ENCODE measurements around the gene KCNMB2. TPM values are rescaled to one million over a fixed set of nuclear protein-coding genes. Genes with fewer than 3 reads are reported as not detected.

The KCNMB2 gene
- total RNA-seq, 1 donor from 2014 or later, result 0.27 TPM

DNA sequence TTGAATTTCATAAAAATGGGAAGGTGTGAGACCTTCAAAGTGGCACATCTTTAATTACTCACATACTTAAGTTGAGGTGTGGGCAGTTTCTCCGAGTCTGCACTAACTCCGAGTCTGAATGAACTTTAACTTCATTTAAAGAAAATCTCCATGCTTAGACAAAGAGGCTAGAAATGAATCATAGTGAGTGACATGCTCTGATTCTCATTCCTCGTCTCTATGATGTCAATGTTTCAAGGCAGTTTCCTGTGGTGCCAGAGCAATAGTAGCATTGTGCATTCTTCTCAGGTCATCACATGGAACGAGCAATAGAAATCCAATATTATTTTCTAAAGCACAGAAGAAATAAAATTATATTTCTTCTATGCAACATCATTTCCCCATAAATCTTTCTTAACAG is 224.8 kb downstream of the KCNMB2 start:
- no peak overlapping the region for H3K4me3 Mint-ChIP-seq (ENCODE audit: unreplicated experiment)
- H3K4me1 Mint-ChIP-seq (ENCODE audit: low read depth), result no peaks in the 10 kb centered on the region
- no peak overlapping the region for H3K27ac Mint-ChIP-seq (ENCODE audit: unreplicated experiment)
- peaks cover 6% of the 10 kb centered on the region for H3K27me3 Mint-ChIP-seq (ENCODE audit: low read depth)
- H3K36me3 Mint-ChIP-seq (ENCODE audit: low read depth), result no peaks in the 10 kb centered on the region
- TF ChIP-seq, protein P1, sequence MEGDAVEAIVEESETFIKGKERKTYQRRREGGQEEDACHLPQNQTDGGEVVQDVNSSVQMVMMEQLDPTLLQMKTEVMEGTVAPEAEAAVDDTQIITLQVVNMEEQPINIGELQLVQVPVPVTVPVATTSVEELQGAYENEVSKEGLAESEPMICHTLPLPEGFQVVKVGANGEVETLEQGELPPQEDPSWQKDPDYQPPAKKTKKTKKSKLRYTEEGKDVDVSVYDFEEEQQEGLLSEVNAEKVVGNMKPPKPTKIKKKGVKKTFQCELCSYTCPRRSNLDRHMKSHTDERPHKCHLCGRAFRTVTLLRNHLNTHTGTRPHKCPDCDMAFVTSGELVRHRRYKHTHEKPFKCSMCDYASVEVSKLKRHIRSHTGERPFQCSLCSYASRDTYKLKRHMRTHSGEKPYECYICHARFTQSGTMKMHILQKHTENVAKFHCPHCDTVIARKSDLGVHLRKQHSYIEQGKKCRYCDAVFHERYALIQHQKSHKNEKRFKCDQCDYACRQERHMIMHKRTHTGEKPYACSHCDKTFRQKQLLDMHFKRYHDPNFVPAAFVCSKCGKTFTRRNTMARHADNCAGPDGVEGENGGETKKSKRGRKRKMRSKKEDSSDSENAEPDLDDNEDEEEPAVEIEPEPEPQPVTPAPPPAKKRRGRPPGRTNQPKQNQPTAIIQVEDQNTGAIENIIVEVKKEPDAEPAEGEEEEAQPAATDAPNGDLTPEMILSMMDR (IDR thresholded peaks at IDR 0.05), result no peak
- DNase-seq (ENCODE audit: low spot score), result no peak
- H3K9me3 Mint-ChIP-seq (ENCODE audit: low read depth), result no peaks in the 10 kb centered on the region

DNA sequence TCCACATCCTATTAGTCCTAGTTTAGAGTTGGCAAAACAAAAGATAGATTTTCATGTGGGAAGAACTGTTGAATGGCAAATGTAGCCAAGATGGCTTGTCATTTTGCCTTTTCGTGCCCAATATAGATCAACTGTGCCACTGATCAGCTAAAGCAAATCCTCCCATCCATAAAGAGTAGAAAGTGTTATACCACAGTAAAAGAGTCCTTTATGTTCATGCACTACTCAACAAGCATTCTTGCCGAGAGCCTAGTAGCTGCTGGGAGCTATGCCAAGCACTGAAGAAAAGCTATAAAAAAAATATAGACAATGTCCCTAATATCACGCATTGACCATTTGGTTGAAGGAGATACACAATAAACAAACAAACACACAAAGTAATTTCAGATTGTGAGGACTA is 225.2 kb downstream of the KCNMB2 start:
- H3K4me1 Mint-ChIP-seq (ENCODE audit: low read depth), result no peaks in the 10 kb centered on the region
- no peak for DNase-seq (ENCODE audit: low spot score)
- no peak overlapping the region for H3K27ac Mint-ChIP-seq (ENCODE audit: unreplicated experiment)
- TF ChIP-seq, protein P1 (IDR thresholded peaks at IDR 0.05), result no peak
- no peaks in the 10 kb centered on the region for H3K9me3 Mint-ChIP-seq (ENCODE audit: low read depth)
- H3K36me3 Mint-ChIP-seq (ENCODE audit: low read depth), result no peaks in the 10 kb centered on the region
- H3K27me3 Mint-ChIP-seq (ENCODE audit: low read depth), result peaks cover 6% of the 10 kb centered on the region
- no peak overlapping the region for H3K4me3 Mint-ChIP-seq (ENCODE audit: unreplicated experiment)

DNA sequence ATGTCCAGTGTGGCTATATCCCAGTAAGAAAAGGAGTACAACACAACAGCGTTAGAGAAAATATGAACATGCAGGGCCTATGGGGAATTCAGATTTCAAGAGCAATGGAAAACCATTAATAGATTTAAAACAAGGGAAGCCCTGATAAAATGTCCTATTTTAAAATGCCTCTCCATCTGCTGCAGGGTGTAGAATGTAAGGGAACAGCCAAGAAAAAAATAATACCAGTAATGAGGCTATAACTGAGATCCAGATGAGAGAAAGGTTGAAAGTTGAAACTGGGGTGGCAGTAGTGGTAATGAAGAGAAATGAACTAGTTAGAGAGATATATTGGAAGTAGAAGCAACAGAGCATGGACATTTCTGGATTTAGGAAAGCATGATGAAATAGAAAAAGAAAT is 226.1 kb downstream of the KCNMB2 start:
- no peaks in the 10 kb centered on the region for H3K9me3 Mint-ChIP-seq (ENCODE audit: low read depth)

DNA sequence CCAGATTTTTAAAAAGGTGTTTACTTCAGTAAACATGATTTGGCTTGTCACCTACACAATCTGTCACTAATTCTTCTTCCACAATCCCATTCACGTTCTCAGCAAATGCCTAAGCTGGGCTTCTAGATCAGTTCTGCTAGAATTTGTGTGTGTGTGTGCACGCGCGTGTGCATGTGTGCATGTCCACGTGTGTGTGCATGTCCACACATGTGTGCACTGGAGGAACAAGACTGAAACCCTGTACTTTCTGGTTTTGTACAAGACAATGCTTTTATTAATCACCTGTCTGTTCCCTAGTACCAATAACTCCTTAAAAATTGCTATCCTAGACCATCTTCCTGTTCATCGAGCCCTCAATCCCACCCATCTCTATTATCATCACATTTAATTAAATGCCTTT is 229.2 kb downstream of the KCNMB2 start:
- TF ChIP-seq, protein P1 (IDR thresholded peaks at IDR 0.05), result no peak
- H3K4me1 Mint-ChIP-seq (ENCODE audit: low read depth), result no peaks in the 10 kb centered on the region
- H3K36me3 Mint-ChIP-seq (ENCODE audit: low read depth), result no peaks in the 10 kb centered on the region
- H3K27ac Mint-ChIP-seq (ENCODE audit: unreplicated experiment), result no peak overlapping the region
- H3K9me3 Mint-ChIP-seq (ENCODE audit: low read depth), result no peaks in the 10 kb centered on the region
- H3K4me3 Mint-ChIP-seq (ENCODE audit: unreplicated experiment), result no peak overlapping the region
- peaks cover 9% of the 10 kb centered on the region for H3K27me3 Mint-ChIP-seq (ENCODE audit: low read depth)
- DNase-seq (ENCODE audit: low spot score), result no peak

More for the DNA sequence above, 226.1 kb downstream of the KCNMB2 start:
- peaks cover 6% of the 10 kb centered on the region for H3K27me3 Mint-ChIP-seq (ENCODE audit: low read depth)
- TF ChIP-seq, protein P1 (IDR thresholded peaks at IDR 0.05), result no peak
- no peak overlapping the region for H3K27ac Mint-ChIP-seq (ENCODE audit: unreplicated experiment)
- H3K4me3 Mint-ChIP-seq (ENCODE audit: unreplicated experiment), result no peak overlapping the region
- H3K36me3 Mint-ChIP-seq (ENCODE audit: low read depth), result no peaks in the 10 kb centered on the region
- no peak for DNase-seq (ENCODE audit: low spot score)
- H3K4me1 Mint-ChIP-seq (ENCODE audit: low read depth), result no peaks in the 10 kb centered on the region

DNA sequence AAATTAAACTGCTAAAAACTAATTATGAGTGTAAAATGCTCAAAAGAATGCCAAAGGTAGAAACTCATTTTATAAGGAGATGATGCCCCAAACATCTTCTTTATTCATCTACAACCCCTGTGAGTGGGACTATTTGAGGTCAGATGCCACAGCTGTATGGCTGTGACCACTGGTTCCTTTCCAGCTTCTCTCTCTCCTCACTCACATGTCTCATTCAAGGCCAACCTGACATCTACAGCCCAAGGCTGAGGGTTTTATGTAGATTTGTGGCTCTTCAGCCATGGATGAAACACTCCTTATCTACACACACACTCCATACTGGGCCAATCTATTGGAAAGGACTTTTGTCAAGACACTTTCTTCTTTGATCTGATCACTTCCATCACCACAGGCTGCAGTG is 231.3 kb downstream of the KCNMB2 start:
- peaks cover 11% of the 10 kb centered on the region for H3K27me3 Mint-ChIP-seq (ENCODE audit: low read depth)

More for the DNA sequence above, 231.3 kb downstream of the KCNMB2 start:
- Mint-ChIP-seq H3K4me3 (ENCODE audit: unreplicated experiment) (no peak overlapping the region), H3K4me1 (ENCODE audit: low read depth) (no peaks in the 10 kb centered on the region), H3K36me3 (ENCODE audit: low read depth) (peaks cover 2% of the 10 kb centered on the region), H3K9me3 (ENCODE audit: low read depth) (no peaks in the 10 kb centered on the region), H3K27ac (ENCODE audit: unreplicated experiment) (no peak overlapping the region)
- TF ChIP-seq, protein P1 (IDR thresholded peaks at IDR 0.05), result no peak
- DNase-seq (ENCODE audit: low spot score), result no peak

Data from chondrocyte (in vitro differentiated cells).